Measurements from ENCODE around the gene SAE1. TPM values are rescaled to one million over a fixed set of nuclear protein-coding genes. Genes with fewer than 3 reads are reported as not detected.

Gene SAE1
- total RNA-seq, 2 donors from 2014 or later: 43.7 to 48.7 TPM

DNA sequence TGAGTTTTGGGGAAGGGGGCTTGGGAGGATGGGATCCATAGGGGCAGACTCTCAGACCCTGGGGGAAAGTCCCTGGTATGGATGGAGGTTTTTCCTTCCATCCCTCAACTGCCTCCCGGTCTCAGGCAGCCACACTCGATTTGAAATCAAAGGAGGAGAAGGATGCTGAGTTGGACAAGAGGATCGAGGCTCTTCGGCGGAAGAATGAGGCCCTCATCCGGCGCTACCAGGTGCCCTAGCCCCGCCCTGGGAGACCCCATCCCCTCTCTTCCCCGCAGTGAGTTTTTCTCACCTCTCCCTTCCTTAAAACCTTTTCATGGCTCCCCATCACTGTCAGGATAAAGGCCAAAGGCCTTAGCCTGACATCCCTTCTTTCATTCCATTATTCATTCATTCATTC lies 127.8 kb downstream of the SAE1 start:
- DNase-seq (ENCODE audit: low spot score): no peak
- H3K9me3 ChIP-seq: no peaks in the 10 kb centered on the region
- peaks cover 49% of the 10 kb centered on the region for H3K36me3 ChIP-seq
- peaks cover 0 to 26% of the 10 kb centered on the region in 2 donors for H3K4me1 ChIP-seq
- no peaks in the 10 kb centered on the region for H3K27me3 ChIP-seq
- H3K27ac ChIP-seq: peak overlapping the region; percentile 91 to 94
- TF ChIP-seq, protein P1, sequence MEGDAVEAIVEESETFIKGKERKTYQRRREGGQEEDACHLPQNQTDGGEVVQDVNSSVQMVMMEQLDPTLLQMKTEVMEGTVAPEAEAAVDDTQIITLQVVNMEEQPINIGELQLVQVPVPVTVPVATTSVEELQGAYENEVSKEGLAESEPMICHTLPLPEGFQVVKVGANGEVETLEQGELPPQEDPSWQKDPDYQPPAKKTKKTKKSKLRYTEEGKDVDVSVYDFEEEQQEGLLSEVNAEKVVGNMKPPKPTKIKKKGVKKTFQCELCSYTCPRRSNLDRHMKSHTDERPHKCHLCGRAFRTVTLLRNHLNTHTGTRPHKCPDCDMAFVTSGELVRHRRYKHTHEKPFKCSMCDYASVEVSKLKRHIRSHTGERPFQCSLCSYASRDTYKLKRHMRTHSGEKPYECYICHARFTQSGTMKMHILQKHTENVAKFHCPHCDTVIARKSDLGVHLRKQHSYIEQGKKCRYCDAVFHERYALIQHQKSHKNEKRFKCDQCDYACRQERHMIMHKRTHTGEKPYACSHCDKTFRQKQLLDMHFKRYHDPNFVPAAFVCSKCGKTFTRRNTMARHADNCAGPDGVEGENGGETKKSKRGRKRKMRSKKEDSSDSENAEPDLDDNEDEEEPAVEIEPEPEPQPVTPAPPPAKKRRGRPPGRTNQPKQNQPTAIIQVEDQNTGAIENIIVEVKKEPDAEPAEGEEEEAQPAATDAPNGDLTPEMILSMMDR (IDR thresholded peaks at IDR 0.05): no peak
- peak overlapping the region in 1 of 2 donors; percentile 64 for H3K4me3 ChIP-seq

DNA sequence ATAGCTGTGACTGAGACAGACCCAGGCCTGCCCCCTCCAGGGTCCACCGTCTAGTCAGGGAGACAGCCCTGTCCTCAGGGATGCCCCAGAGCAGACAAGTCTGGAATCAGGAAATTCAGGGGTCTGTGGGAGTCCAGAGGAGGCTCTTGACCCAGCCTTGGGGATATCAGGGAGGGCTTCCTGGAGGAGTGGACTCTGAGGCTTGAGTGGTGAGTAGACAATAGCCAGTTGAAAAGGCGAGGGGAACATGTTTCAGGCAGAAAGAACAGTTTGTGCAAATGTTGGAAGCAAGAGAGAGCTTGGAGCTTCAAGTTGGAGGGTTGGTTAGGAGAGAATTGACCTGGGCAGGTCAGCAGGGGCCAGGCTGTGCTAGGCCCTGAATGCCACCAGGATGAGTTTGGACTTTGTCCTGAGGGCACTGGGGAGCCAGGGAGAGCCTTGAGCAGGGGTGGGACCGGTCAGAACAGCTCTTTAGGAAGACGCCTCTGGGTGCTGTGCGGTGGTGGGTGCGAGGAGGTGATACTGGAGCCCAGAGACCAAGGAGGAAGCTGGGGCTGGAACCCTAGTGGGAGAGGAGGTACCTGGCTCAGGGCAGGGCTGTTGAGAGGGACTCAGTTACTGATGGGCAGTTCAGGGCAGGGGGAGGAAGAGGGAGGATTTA lies 128.4 kb downstream of the SAE1 start:
- H3K4me1 ChIP-seq: peaks cover 0 to 26% of the 10 kb centered on the region in 2 donors
- peak overlapping the region in 1 of 2 donors; percentile 15 for H3K27ac ChIP-seq
- H3K9me3 ChIP-seq: no peaks in the 10 kb centered on the region
- DNase-seq (ENCODE audit: low spot score): no peak
- TF ChIP-seq, protein P1 (IDR thresholded peaks at IDR 0.05): no peak
- H3K27me3 ChIP-seq: no peaks in the 10 kb centered on the region
- H3K4me3 ChIP-seq: no peak overlapping the region
- H3K36me3 ChIP-seq: peaks cover 55% of the 10 kb centered on the region

MicroRNAs within 50 kb of the gene (microRNA counts, 767-probe panel; counts per million panel counts)
- 0 to 31.0 counts per million in 2 donors for microRNA hsa-miR-3190-5p

Small RNA genes lying within 50 kb of the gene (microRNA-seq; reads per million reads assigned to microRNA genes)
- gene MIR3190 (ENCODE audit: borderline number of aligned reads in 2 of 2, borderline replicate concordance in 1 of 2): 0 reads per million in 2 donors
- gene MIR3191 (ENCODE audit: borderline number of aligned reads in 2 of 2, borderline replicate concordance in 1 of 2): 0 reads per million in 2 donors

Other genes with a start within 250 kb of the SAE1 start
- under 1 TPM in 1 of 2 donors, not detected in 1; 0.39 TPM for gene NPAS1, start 111.0 kb upstream of the SAE1 start, total RNA-seq
- gene TMEM160, start 82.2 kb upstream of the SAE1 start, total RNA-seq: 10 to 100 TPM; 47.8 to 51.0 TPM
- gene ZC3H4, start 17.1 kb upstream of the SAE1 start, total RNA-seq: 10 to 100 TPM; 15.4 to 18.0 TPM
- gene BBC3, start 100.4 kb downstream of the SAE1 start, total RNA-seq: 1 to 10 TPM; 2.5 to 2.9 TPM
- 10 to 100 TPM in 1 of 2 donors, 1 to 10 TPM in 1; 9.2 to 11.9 TPM for gene CCDC9, start 125.7 kb downstream of the SAE1 start, total RNA-seq
- gene INAFM1, start 144.1 kb downstream of the SAE1 start, total RNA-seq: 1 to 10 TPM; 1.9 to 7.0 TPM
- gene C5AR1, start 179.0 kb downstream of the SAE1 start, total RNA-seq: 10 to 100 TPM in 1 of 2 donors, 1 to 10 TPM in 1; 4.6 to 14.3 TPM
- gene C5AR2, start 201.3 kb downstream of the SAE1 start, total RNA-seq: 1 to 10 TPM; 1.1 to 3.3 TPM
- 1 to 10 TPM; 5.1 to 8.2 TPM for gene DHX34, start 218.5 kb downstream of the SAE1 start, total RNA-seq

Data from right atrium auricular region (tissue), 2 donors.